ENCODE measurements around the gene PRKAB1.

Gene PRKAB1

DNA sequence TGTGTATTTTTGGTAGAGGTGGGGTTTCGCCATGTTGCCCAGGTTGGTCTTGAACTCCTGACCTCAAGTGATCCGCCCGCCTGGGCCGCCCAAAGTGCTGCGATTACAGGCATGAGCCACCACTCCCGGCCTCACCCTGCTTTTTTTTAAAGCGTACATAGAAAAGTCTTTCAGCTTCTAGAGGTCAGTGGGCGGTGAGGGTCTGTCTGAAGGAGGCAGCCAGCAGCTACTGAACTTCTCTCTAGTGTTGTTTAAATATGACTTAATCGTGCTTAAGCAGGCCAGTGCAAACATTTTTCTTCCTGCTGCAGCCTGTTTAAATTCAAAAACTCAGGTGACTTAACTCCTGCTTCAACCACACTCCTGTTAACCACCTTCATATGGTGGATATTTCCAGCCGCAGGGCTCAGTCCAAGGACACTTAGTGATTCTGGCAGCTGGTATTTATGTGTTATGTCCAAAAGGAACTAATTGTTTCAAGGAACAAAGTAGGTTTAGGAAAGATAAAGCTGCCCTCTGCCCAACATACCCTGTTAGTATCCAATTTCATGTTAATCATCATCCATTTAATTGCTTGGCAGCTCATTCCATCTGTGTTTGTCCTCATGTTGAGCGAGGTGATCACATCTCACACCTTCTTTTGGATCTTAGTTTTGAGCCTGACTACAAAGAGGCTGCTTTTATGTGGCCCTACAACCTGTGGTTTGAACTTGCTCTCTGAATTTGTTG is 2.0 kb downstream of the PRKAB1 start:
- TF ChIP-seq, protein P1, sequence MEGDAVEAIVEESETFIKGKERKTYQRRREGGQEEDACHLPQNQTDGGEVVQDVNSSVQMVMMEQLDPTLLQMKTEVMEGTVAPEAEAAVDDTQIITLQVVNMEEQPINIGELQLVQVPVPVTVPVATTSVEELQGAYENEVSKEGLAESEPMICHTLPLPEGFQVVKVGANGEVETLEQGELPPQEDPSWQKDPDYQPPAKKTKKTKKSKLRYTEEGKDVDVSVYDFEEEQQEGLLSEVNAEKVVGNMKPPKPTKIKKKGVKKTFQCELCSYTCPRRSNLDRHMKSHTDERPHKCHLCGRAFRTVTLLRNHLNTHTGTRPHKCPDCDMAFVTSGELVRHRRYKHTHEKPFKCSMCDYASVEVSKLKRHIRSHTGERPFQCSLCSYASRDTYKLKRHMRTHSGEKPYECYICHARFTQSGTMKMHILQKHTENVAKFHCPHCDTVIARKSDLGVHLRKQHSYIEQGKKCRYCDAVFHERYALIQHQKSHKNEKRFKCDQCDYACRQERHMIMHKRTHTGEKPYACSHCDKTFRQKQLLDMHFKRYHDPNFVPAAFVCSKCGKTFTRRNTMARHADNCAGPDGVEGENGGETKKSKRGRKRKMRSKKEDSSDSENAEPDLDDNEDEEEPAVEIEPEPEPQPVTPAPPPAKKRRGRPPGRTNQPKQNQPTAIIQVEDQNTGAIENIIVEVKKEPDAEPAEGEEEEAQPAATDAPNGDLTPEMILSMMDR (IDR thresholded peaks at IDR 0.05; ENCODE audit: low read length, missing control alignments) = no peak
- no peak overlapping the region for H3K4me3 ChIP-seq (replicated peaks; ENCODE audit: low read depth, low read length)
- DNase-seq (ENCODE audit: low read depth) = no peak

DNA sequence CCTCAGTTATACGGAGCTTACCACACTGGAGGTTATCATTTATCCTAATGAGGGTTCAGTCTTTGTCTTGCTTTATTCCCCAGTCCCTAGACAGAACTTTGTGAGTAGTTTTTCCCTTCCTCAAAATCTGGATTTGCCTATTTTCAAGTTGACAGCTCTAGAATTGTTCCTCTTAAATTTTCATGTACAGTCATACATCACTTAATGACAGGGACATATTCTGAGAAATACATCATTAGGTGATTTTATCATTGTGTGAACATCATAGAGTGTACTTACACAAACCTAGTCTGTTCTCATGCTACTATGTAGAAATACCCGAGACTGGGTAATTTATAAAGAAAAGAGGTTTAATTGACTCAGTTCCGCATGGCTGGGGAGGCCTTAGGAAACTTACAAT is 3.1 kb downstream of the PRKAB1 start:
- TF ChIP-seq, protein P1 (IDR thresholded peaks at IDR 0.05; ENCODE audit: low read length, missing control alignments) = no peak
- no peak for DNase-seq (ENCODE audit: low read depth)
- H3K4me3 ChIP-seq (replicated peaks; ENCODE audit: low read depth, low read length) = no peak overlapping the region

DNA sequence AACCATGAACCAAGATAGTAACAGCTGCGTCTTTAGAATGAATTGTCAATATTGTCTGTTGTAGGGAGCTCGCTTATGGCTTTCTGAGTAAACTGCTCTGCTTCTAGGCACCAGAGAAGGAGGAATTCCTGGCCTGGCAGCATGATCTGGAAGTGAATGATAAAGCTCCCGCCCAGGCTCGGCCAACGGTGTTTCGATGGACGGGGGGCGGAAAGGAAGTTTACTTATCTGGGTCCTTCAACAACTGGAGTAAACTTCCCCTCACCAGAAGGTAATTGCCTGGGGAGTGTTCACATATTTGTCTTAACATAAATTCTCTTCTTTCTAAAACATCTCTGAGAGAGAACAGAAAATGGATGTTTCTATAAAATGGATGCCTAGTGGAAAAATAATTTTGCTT is 4.3 kb downstream of the PRKAB1 start:
- H3K4me3 ChIP-seq (replicated peaks; ENCODE audit: low read depth, low read length) = no peak overlapping the region
- TF ChIP-seq, protein P1 (IDR thresholded peaks at IDR 0.05; ENCODE audit: low read length, missing control alignments) = no peak
- DNase-seq (ENCODE audit: low read depth) = no peak

DNA sequence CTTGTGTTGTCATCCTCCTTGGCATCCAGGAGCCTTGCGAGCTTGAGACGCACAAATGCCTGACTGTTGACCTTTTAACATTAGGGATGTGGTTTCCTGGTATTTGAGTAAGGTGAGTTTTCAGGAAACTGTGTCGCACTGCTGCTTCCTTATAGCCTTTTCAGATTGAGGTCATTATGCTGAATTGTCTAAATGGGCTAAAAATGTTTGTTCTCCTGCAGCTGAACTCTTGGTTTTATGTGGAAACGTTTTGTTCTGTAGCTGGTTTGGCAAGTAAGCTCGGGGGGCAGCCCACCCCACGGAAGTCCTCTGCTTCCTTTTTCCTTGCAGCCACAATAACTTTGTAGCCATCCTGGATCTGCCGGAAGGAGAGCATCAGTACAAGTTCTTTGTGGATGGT is 5.7 kb downstream of the PRKAB1 start:
- TF ChIP-seq, protein P1 (IDR thresholded peaks at IDR 0.05; ENCODE audit: low read length, missing control alignments) = no peak
- H3K4me3 ChIP-seq (replicated peaks; ENCODE audit: low read depth, low read length) = no peak overlapping the region
- DNase-seq (ENCODE audit: low read depth) = no peak

DNA sequence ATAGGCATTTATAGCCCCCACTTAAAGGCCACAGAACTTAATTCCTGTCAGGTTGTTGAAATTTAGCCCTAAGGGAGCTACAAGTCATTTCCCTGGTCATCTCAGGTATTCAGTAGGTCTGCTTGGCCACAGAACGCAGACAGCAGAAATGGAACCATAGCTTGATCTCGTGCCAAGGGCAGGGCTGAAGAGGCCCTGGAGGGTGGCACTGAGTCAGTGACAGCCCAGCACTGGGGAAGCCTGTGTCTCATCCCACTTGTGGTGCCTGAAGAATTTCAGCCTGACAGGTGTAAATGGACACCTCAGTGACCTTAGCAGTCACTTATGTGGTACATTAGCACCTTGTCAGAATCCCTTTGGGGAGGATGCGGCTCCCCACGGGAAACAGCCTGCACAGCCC is 6.6 kb downstream of the PRKAB1 start:
- H3K4me3 ChIP-seq (replicated peaks; ENCODE audit: low read depth, low read length) = no peak overlapping the region
- TF ChIP-seq, protein P1 (IDR thresholded peaks at IDR 0.05; ENCODE audit: low read length, missing control alignments) = no peak
- no peak for DNase-seq (ENCODE audit: low read depth)

DNA sequence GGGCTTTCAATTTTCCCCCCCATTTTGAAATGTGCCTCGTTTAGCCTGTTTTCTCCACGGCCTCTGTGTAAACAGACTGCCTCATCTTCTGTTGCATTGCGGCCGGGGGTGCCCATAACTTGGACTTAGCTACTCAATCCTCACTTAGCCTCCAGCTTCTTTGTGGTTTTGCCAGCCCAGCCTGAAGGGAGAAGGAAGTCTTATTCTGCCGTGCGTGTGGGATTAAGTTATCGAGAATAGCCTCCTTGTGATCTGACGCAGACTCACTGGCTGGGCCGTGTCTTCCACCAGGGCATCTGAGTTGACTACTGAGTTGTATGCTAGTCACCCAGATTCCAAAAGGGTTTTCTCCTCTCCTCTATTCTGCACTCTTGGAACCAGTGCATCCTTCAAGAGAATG is 8.1 kb downstream of the PRKAB1 start:
- H3K4me3 ChIP-seq (replicated peaks; ENCODE audit: low read depth, low read length) = no peak overlapping the region
- DNase-seq (ENCODE audit: low read depth) = no peak
- TF ChIP-seq, protein P1 (IDR thresholded peaks at IDR 0.05; ENCODE audit: low read length, missing control alignments) = no peak

DNA sequence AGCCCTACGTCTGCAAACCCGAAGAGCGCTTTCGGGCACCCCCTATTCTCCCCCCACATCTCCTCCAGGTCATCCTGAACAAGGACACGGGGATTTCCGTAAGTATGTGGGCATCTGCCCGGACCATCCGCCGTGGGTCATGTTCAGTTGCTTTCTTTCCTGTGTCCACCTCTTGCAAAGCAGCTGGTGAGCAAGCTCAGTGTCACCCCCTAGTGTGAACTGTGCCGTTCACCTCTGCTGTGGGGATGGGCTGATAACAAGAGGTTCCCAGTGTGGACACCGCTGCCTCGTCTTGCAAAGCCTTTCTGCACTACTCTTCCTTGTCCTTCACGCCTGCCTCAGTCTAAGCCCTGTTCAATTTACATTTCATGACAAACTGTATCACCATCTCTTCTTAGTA is 8.6 kb downstream of the PRKAB1 start:
- DNase-seq (ENCODE audit: low read depth) = no peak
- TF ChIP-seq, protein P1 (IDR thresholded peaks at IDR 0.05; ENCODE audit: low read length, missing control alignments) = no peak
- H3K4me3 ChIP-seq (replicated peaks; ENCODE audit: low read depth, low read length) = no peak overlapping the region
